Middle frontal gyrus (tissue), 1 donor: ENCODE results near the gene WSCD1.

Experiments used
- DNase-seq: peaks from one replicate; pipeline ENCODE4 v3.0.0-alpha.2; 2015; ENCODE audit warnings: low spot score; ENCODE audit errors: extremely low spot score

Gene WSCD1

GRCh38 chr17:6106212-6106611 is 36.0 kb downstream of the WSCD1 start:
- no peak for DNase-seq

- no peak for DNase-seq
These were observed 37.6 kb downstream of the WSCD1 start for GRCh38 chr17:6107791-6108190.

- no peak for DNase-seq
These were observed 38.2 kb downstream of the WSCD1 start for GRCh38 chr17:6108382-6108781.

- DNase-seq: no peak
These were observed 38.8 kb downstream of the WSCD1 start for GRCh38 chr17:6108987-6109386.

- no peak for DNase-seq
These were observed 39.4 kb downstream of the WSCD1 start for GRCh38 chr17:6109536-6109935.

GRCh38 chr17:6110088-6110487 is 39.9 kb downstream of the WSCD1 start:
- no peak for DNase-seq

- DNase-seq: no peak
These were observed 40.4 kb downstream of the WSCD1 start for GRCh38 chr17:6110592-6110991.

- DNase-seq: no peak
These were observed 50.2 kb downstream of the WSCD1 start for GRCh38 chr17:6120351-6120750.

GRCh38 chr17:6124856-6125255 is 54.7 kb downstream of the WSCD1 start:
- DNase-seq: no peak

GRCh38 chr17:6126768-6127167 is 56.6 kb downstream of the WSCD1 start:
- DNase-seq: no peak

GRCh38 chr17:6134721-6135120 is 64.5 kb downstream of the WSCD1 start:
- no peak for DNase-seq

- no peak for DNase-seq
These were observed 65.1 kb downstream of the WSCD1 start for GRCh38 chr17:6135236-6135635.

- no peak for DNase-seq
These were observed 65.8 kb downstream of the WSCD1 start for GRCh38 chr17:6135996-6136395.

- DNase-seq: no peak
These were observed 67.7 kb downstream of the WSCD1 start for GRCh38 chr17:6137716-6138502.

- DNase-seq: no peak
These were observed 68.7 kb downstream of the WSCD1 start for GRCh38 chr17:6138761-6139446.

GRCh38 chr17:6139447-6139832 is 69.3 kb downstream of the WSCD1 start:
- no peak for DNase-seq

- no peak for DNase-seq
These were observed 70.0 kb downstream of the WSCD1 start for GRCh38 chr17:6140188-6140587.

GRCh38 chr17:6140728-6141330 is 70.7 kb downstream of the WSCD1 start:
- DNase-seq: no peak

- DNase-seq: no peak
These were observed 72.5 kb downstream of the WSCD1 start for GRCh38 chr17:6142701-6143100.

- no peak for DNase-seq
These were observed 75.8 kb downstream of the WSCD1 start for GRCh38 chr17:6145946-6146345.

GRCh38 chr17:6147042-6147441 is 76.9 kb downstream of the WSCD1 start:
- DNase-seq: no peak

- no peak for DNase-seq
These were observed 83.2 kb downstream of the WSCD1 start for GRCh38 chr17:6153375-6153774.

GRCh38 chr17:6157716-6158115 is 87.5 kb downstream of the WSCD1 start:
- no peak for DNase-seq
